Umbilical cord (tissue), 2 donors: ENCODE results near the gene FER1L5. TPM values are rescaled to one million over a fixed set of nuclear protein-coding genes. Genes with fewer than 3 reads are reported as not detected.
"Not testable (repeated sequence)": the region's sequence is repeated elsewhere in the genome, so short reads cannot be mapped to it uniquely, and the experiment has no call there.

Experiments used
- DNase-seq: peaks from one replicate; pipeline ENCODE4 v3.0.0-alpha.2; 2015; ENCODE audit warnings: low spot score
- total RNA-seq: library from RNA; depleted of rRNA; stranded (reverse); fragments of >200 nt; gene quantifications from one replicate; pipeline ENCODE4 v1.2.3, GENCODE V29; 2014; ENCODE audit warnings: low replicate concordance; ENCODE audit not compliant: insufficient read depth

FER1L5 gene
- total RNA-seq, 1 donor from 2014 or later, result 0.48 TPM

DNA sequence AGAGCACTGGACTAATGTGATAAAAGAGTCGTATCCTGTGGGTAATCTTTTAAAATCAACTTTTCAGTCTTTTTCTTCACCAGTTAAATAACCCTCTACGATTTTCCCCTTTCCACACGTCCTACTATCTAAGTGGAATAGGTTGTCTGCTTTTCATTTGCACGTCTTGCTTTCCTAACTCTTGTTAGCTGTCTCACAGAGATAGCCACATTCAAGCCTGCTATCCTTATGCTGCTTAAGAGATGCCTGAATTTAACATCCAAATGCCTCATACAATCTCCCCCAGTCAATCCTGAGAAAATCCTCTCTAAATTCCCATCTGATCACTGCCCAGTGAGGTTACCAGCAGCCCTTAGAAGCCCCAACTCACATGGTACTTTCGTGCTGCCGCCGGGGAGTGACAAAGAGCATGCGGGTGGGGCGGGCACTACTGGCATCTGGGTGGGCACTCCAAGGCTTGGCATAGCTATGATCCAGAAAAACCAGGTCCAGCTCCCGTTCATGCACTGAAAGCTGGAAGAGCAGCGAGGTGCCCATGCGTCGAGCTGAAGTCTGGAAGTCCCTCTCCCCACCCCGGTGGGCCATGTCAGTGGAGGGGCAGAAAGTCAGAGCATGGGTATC is 5.9 kb upstream of the FER1L5 start:
- DNase-seq, result peak; percentile 75

DNA sequence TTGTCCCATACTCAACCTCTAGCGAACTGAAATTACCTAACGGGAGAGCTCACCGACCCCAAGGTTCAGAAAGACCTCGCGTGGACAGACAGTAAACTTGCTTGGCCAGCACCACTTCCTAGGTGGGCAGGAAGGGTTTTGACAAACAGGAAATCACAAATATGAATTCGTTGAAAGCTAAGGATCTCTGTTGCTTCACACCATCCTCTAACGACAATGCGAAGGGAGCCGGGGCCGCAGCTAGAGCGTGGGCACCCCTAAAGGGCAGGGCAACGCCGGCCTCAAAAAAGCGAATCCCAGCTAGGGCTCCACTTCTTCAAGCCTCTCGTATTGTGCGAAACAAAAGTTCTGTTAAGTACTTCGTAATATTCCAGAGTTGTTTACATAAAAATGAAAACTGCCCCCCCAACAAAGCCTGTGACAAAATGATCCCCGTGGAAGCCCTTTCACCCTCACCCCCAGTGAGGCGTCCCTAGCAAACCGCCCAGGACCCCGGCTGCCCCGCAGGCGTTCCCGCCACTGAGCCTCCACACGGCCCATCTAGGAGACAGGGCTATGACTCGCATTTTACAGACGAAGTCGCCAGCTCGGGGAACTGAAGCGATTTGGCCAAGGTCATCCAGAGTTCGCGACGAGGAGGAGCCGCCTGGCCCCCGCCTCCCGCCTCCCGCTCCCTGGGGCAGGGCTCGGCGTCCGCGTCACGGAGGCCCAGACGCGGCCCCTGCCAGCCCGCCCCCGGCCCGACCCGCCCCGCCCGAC is 5.0 kb upstream of the FER1L5 start:
- DNase-seq, result peak; percentile 89

DNA sequence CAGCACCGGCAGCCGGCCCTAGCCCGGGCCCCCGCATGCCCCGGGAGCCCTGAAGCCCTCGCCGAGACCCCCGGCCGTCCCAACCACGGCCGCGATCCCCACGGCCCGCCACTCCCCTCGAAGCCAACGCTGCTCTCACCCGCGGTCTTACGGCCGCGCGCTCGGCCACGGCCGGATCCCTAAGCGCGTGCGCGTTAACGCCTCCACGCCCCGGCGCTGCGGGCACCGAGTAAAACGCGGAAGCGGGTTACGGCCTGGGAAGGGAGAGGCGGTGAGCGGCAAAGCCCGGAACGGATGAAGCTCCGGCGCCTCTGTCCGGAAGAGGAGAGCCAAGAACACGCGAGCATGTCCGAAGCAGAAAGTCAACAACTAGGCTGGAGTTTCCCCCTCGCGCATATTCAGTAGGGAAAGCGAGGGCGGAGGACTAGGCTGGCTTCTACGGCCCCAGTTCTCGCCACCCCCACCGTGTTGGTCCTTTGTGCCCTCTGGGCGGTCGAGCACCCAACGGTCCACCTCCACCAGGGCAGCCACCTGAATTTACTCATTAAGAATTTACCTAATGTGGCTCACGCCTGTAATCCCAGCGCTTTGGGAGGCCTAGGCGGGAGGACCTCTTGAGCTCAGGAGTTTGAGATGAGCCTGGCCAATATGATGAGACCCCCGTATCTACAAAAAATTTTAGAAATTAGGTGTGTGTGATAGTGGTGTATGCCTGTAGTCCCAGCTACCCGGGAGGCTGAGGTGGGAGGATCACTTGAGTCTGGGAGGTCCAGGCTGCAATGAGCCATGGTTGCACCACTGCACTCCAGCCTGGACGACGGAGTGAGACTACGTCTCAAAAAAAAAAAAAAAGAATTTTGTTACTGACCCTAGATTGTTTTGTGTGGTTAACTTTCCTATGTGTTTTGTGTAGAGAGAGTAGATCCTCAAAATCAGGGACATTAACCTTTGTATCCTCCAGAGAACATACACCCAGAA is 4.1 kb upstream of the FER1L5 start, which contains the start of gene KANSL3:
TSS of gene KANSL3 (minus strand) at position 169 of the 978 bp plus-strand sequence. CDS start 1,177 bp downstream, outside the sequence.
- DNase-seq, result peak; percentile 96

GRCh38 chr2:96647681-96648080 is 5.1 kb downstream of the FER1L5 start:
- DNase-seq, result no peak

GRCh38 chr2:96648306-96648930 is 5.9 kb downstream of the FER1L5 start:
- DNase-seq, result no peak

- no peak for DNase-seq
Measured at GRCh38 chr2:96649342-96649741, 6.8 kb downstream of the FER1L5 start.

- no peak for DNase-seq
Measured at GRCh38 chr2:96651793-96652192, 9.2 kb downstream of the FER1L5 start.

DNA sequence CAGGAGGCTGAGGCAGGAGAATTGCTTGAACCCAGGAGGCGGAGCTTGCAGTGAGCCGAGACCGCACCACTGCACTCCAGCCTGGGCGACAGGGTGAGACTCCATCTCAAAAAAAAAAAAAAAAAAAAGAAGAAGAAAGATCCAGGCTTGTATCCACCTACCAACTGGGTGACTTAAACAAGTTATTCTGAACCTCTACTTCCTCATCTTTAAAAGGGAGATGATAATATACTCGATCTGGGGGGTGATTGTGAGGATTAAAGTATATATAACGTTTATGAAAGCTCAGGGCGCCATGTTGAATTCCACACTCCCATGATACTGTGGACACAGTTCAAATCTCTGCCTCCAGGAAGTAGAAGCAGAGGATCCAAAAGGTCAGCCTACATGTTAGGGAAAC is 12.2 kb downstream of the FER1L5 start:
- not testable (repeated sequence) for DNase-seq

GRCh38 chr2:96655526-96655925 is 13.0 kb downstream of the FER1L5 start:
- DNase-seq, result no peak

GRCh38 chr2:96656540-96656939 is 14.0 kb downstream of the FER1L5 start:
- DNase-seq, result no peak

DNA sequence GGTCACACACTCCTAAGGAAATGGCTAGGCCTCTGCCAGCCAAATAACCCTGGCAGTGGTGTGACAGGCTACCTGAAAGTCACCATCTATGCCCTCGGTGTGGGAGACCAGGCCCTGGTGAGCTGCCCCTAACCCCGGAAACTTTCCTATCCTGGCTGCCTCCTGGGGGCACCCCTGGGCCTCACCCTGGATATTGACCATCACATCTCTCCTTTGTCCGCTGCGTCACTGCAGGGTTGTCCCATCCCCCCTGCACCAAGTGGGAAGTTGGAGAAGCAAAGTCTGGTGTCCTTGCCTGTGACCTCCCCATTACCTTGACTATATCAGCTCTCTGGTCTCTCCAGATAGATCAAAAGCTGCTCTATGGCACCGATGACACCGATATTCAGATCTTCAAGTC is 18.8 kb downstream of the FER1L5 start:
- DNase-seq, result no peak

DNA sequence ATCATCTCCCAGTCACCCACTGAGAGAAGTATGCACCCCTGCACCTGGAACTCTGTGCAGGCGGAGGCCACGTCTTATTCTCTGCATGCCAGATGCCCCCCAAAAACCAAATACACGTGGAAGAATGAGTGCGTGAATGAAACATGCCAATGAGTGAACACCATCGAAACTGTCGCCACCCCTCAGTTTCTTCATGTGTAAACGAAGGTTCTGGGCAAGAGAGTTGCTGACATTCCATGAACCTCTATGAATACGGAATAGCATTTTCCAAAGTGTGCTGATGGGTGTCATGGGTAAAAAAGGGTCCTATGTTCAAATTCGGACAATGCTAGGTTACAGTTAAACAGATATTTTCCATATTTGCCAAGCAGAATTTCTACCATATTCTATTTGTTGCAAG is 19.8 kb downstream of the FER1L5 start:
- DNase-seq, result no peak

GRCh38 chr2:96663177-96663576 is 20.6 kb downstream of the FER1L5 start:
- DNase-seq, result no peak

DNA sequence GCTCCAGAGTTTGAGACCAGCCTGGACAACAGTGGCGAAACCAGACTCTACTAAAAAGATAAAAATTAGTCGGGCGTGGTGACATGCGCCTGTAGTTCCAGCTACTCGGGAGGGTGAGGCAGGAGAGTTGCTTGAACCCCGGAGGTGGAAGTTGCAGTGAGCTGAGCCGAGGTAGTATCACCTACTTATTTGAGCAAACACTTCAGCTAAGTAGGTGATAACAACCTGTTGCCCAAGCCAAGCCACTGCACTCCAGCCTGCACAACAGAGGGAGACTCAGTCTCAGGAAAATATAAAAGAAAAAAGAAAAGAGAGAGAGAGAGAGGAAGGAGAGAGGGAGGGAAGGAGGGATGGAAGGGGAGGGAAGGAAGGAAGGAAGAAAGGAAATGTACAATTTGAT is 21.3 kb downstream of the FER1L5 start:
- DNase-seq, result no peak

DNA sequence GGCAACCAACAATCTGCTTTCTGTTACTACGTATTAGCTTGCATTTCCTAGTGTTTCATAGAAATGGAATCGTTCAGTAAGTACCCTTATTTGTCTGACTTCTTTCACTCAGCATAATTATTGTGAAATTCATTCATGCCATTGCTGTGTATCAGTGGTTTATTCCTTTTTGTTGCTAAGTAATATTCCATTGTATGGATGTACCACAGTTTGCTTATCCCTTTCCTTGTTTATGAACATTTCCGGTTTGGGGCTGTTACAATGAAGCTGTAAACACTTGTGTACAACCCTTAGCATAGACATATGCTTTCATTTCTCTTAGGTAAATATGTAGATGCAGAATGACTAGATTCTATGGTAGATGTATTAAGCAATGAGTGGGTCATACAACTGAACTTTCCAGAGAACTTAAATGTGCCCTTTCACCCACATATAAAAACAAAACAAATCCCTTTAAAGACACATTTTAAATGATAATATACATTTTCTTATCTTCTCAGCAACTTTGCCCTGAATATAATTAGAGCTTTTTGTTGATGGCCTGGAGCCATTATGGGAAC is 21.9 kb downstream of the FER1L5 start:
- DNase-seq, result no peak

GRCh38 chr2:96665083-96665569 is 22.6 kb downstream of the FER1L5 start:
- peak; percentile 94 for DNase-seq

DNA sequence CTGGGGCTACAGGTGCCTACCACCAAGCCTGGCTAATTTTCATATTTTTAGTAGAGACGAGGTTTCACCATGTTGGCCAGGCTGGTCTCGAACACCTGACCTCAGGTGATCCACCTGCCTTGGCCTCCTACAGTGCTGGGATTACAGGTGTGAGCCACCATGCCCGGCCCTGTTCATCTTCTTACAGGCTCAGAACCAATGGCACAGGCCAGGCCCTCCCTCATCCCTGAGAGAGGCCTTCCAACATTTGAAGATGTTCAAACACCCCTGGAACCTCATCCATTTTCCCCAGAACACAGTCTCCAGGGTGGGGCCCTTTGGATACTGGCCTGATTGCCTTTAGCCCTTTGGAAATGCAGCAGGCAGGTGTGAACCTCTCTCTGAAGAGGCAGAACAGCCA is 23.2 kb downstream of the FER1L5 start:
- DNase-seq, result not testable (repeated sequence)

- no peak for DNase-seq
Measured at GRCh38 chr2:96668771-96669170, 26.2 kb downstream of the FER1L5 start.

DNA sequence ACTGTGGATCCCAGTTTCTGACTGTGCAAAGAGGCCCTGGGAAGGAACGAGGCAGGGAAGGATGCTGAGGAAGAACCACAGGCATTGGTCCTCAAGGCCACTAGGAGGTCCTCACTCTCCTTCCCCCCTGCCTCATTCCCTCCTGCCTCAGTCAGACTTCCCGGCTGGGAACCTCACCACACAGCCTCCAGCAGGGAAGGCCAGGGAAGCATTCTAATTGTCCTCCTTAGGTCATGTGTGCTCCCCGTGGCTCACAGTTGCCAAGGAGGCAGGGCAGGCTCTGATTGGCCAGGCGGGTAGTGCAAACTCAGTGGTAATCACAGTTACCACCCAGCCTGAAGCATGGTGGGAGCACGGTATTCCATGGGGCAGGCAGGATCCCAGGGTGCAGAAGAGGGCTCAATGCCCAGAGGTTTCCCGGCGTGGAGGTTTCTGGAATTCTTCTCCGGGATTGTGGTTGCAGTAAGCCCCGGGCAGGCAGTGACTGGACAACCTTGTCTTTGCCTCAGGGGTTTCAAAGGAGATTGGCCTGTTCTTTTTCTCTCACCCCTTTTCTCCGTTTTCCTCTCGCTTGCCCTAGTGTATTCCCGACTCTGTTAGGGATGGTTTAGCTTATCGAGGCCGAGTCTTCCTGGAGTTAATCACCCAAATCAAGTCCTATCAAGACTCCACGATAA is 27.1 kb downstream of the FER1L5 start:
- no peak for DNase-seq

- DNase-seq, result no peak
Measured at GRCh38 chr2:96679848-96680247, 37.3 kb downstream of the FER1L5 start.
